Panc1 (cell line): ENCODE measurements around the gene CLIP4.

ENCODE experiments used
- CTCF ChIP-seq: fragments of 450-650 bp; IDR thresholded peaks from 2 replicates; pipeline ENCODE4 v1.5.1; 2017; ENCODE audit warnings: mild to moderate bottlenecking
- TF ChIP-seq, protein P1 (sequence below), 2 experiments: IDR thresholded peaks; 2 replicates each; pipeline ENCODE4 v1.6.1; 2011 to 2012; ENCODE audit warnings: low read depth in 2 of 2, control low read depth in 1 of 2, low read length in 1 of 2, mild to moderate bottlenecking in 1 of 2, moderate library complexity in 1 of 2; ENCODE audit not compliant: insufficient read depth in 1 of 2

- TF ChIP-seq CTCF: no peak
- TF ChIP-seq, protein P1, sequence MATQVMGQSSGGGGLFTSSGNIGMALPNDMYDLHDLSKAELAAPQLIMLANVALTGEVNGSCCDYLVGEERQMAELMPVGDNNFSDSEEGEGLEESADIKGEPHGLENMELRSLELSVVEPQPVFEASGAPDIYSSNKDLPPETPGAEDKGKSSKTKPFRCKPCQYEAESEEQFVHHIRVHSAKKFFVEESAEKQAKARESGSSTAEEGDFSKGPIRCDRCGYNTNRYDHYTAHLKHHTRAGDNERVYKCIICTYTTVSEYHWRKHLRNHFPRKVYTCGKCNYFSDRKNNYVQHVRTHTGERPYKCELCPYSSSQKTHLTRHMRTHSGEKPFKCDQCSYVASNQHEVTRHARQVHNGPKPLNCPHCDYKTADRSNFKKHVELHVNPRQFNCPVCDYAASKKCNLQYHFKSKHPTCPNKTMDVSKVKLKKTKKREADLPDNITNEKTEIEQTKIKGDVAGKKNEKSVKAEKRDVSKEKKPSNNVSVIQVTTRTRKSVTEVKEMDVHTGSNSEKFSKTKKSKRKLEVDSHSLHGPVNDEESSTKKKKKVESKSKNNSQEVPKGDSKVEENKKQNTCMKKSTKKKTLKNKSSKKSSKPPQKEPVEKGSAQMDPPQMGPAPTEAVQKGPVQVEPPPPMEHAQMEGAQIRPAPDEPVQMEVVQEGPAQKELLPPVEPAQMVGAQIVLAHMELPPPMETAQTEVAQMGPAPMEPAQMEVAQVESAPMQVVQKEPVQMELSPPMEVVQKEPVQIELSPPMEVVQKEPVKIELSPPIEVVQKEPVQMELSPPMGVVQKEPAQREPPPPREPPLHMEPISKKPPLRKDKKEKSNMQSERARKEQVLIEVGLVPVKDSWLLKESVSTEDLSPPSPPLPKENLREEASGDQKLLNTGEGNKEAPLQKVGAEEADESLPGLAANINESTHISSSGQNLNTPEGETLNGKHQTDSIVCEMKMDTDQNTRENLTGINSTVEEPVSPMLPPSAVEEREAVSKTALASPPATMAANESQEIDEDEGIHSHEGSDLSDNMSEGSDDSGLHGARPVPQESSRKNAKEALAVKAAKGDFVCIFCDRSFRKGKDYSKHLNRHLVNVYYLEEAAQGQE (IDR thresholded peaks at IDR 0.05; ENCODE audit: insufficient read depth in 1 of 2, low read depth in 2 of 2, low read length in 1 of 2): no peak
These were observed 100.8 kb downstream of the CLIP4 start for GRCh38 chr2:29215739-29216608.
